ENCODE data around the gene CADPS2.

CADPS2 gene

GRCh38 chr7:122369756-122370155 lies 516.5 kb downstream of the CADPS2 start:
- DNase-seq (ENCODE audit: low spot score), result no peak

- no peak for DNase-seq (ENCODE audit: low spot score)
Measured at GRCh38 chr7:122364761-122365280, 521.4 kb downstream of the CADPS2 start.

- no peak for DNase-seq (ENCODE audit: low spot score)
Measured at GRCh38 chr7:122363144-122363543, 523.1 kb downstream of the CADPS2 start.

GRCh38 chr7:122362473-122362872 lies 523.8 kb downstream of the CADPS2 start:
- no peak for DNase-seq (ENCODE audit: low spot score)

GRCh38 chr7:122354656-122355055 lies 531.6 kb downstream of the CADPS2 start:
- DNase-seq (ENCODE audit: low spot score), result no peak

- DNase-seq (ENCODE audit: low spot score), result no peak
Measured at GRCh38 chr7:122352454-122352853, 533.8 kb downstream of the CADPS2 start.

DNA sequence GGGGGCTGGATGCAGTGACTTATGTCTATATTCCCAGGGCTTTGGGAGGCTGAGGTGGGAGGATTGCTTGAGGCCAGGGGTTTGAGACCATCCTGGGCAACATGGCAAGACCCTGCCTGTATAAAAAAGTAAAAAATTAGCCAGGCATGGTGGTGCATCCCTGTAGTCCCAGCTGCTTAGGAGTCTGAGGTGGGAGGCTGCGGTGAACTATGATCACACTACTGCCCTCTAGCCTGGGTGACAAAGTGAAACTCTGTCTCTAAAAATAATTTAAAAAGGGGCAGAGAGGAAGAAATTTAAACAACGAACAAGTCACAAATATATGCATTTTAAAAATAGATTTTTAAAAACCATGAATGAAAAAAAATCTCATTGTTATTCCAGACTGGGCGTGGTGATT lies 535.6 kb downstream of the CADPS2 start:
- no peak for DNase-seq (ENCODE audit: low spot score)

DNA sequence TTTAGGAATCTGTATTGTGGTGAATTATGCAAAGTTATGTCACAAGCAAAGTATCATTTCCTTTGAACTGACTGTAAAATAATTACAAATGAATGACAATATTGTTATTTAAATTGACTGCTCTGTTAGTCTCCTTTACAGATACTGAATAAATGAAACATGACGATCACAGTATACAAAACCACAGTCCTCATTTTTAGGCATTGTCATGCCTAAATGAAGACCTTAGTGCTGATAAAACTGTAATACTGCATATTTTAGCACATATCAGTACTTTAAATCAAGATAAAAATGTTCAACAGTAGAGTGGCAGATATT lies 542.0 kb downstream of the CADPS2 start:
- no peak for DNase-seq (ENCODE audit: low spot score)

- no peak for DNase-seq (ENCODE audit: low spot score)
Measured at GRCh38 chr7:122343601-122344302, 542.5 kb downstream of the CADPS2 start.

GRCh38 chr7:122340427-122340826 lies 545.8 kb downstream of the CADPS2 start:
- DNase-seq (ENCODE audit: low spot score), result no peak

DNA sequence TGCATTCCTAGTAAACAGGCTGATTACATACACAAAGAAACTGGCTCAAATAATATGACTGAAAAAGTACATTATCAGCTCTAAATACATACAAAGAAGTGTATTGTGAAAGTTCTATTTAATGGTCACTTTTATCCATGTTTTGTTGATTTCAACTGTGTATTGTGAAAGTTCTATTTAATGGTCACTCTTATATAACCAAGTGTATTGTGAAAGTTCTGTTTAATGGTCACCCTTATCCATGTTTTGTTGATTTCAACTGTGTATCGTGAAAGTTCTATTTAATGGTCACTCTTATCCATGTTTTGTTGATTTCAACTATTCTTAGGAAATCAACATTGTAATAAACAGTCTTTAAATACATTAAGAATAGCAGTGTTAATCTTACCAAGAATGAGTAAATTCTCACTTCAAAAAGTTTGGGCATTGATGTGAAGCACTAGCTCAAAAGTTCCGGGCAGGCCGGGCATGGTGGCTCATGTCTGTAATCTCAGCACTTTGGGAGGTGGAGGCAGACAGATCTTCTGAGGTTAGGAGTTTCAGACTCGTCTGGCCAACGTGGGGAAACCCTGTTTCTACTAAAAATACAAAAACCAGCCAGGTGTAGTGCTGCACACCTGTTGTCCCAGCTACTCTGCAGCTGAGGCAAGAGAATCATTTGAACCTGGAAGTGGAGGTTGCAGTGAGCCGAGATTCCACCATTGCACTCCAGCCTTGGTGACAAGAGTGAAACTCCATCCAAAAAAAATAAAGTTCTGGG lies 546.9 kb downstream of the CADPS2 start:
- DNase-seq (ENCODE audit: low spot score), result no peak

DNA sequence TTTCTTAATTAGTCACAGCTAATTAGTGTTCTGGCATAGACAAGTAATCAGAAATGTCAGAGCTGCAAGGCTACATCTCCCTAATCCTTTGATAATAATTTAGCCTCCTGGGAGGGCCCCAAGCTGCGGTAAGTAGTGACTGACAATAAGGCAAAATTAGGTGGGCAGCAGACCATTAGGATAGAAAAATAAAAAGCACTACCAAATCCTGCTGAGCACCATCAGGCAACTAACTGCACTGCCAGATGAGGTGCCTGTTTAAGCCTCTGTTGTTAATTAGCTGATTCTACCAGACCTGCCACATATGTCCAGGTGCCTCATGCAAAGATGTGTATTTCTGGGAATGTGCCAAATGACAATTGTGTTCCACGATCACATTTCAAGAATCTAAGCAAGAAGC lies 549.2 kb downstream of the CADPS2 start:
- DNase-seq (ENCODE audit: low spot score), result no peak

GRCh38 chr7:122329145-122329802 lies 557.0 kb downstream of the CADPS2 start:
- DNase-seq (ENCODE audit: low spot score), result no peak

DNA sequence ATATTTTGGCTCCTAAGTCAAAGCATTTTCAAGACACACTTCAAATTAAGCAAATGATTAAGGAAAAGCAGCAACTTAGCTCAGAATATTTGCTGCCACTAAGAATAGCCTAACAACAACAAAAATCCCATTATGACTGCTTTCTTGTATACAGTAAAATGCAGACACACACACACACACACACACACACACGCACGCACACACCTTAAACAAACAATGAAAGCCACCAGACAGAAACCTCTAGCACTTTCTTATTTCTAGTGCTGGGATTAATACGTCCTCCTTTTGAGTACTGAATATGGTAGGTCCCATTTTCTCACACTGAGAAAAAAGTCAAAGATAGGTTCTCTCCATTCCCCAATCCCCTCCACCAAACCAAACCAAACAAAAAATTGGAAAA lies 558.3 kb downstream of the CADPS2 start:
- DNase-seq (ENCODE audit: low spot score), result no peak

GRCh38 chr7:122316467-122317388 lies 569.5 kb downstream of the CADPS2 start:
- DNase-seq (ENCODE audit: low spot score), result no peak

DNA sequence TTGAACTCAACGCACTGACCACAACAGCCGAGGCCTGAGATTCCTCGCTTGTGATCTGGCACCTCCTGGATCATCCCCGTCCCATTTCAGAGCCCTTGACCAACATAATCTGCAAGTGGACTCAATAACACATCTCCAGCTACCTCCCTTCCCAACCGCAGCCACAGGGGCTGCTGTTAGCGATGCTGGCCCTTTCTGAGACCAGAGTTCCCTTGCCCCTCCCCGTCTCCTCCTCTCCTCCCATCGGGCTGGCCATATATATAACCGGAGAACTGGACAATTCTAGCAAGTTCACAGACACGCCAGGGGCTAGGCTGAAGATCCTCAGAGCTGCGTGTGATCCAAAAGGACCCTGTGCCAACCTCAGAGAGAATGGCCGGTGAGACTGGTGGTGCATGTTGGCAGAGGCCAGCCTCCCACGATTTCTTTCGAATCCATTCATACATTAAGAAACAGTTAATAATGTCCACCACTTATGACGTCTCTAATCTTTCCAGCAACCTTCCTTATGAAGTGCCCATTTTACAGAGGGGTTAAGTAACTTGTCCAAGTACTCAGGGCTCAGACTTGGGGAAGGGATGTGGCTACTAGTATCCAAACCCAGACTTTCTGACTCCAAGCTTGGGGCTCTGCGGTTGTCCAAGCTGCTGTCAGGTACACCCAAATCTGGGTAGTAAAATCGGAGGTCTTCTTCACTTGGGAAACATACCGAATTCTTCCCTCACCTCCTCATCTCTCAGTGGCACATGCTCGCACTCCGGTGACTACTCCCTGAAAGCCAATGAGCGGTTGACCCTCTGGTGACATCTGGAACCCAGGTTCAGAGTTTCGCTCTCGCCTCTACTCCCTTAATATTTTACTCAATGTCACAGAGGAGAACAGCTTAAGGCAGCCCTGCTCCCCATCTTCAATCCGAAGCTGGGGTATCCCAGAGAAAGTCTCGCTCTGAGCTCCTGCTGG lies 570.5 kb downstream of the CADPS2 start:
- DNase-seq (ENCODE audit: low spot score), result no peak

GRCh38 chr7:122314284-122314683 lies 572.0 kb downstream of the CADPS2 start:
- DNase-seq (ENCODE audit: low spot score), result no peak

DNA sequence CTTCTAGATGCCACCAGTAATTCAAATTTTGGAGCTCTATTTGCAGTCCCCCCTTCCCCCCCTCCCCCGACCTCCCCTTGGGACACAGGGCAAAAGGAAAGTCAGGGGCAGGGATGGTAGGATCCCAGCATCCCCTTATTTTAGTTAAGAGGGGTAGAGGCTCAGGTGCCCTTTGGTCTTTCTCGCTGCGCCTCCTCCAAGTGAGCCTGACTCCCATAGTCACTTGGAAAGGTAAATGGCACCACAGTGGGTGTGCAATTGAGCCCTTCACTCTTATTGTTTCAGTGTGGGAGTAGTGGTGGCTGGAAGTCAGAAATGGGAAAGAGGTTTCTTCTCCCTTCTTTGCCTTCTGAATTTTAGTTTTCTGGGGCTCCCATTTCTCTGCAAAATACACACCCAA lies 573.5 kb downstream of the CADPS2 start:
- DNase-seq (ENCODE audit: low spot score), result no peak

GRCh38 chr7:122311734-122312450 lies 574.4 kb downstream of the CADPS2 start:
- DNase-seq (ENCODE audit: low spot score), result no peak

DNA sequence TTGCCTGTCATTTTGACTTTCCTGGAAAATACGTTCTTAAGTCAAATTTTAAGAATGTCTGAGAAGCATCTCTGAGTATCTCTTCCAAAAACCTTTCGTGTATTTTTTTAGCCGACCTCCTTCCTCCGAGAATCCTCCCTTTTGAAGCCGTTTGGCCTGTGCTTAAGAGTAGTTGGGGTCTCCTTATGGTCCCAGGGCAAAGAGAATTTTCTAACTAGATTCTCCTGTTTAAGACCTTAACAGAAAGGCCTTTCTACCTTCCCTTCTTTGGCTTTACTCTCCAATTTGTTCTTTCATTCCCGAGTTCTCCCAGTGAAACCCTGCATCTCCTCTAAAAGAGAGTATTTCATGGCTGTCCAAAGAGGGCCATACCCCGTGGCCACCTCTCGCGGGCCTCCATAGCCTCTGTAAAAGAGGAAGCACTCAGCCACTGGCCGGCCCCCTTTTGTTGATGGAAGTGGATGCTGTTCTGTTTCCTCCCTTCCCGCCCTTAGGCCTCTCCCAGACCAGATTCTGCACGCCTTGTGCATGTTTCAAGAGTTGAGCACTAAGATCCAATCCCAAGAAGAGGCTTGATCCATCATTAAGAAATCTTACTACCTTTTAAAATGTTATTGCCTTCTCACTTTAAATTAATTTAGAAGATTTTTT lies 575.1 kb downstream of the CADPS2 start:
- no peak for DNase-seq (ENCODE audit: low spot score)
